A549 (cell line): ENCODE results near the gene XCR1. TPM values are rescaled to one million over a fixed set of nuclear protein-coding genes. Genes with fewer than 3 reads are reported as not detected.

Experiments used
- ATAC-seq, 2 experiments: fragments of 200-7000 bp in 1 of 2; fragments of >200 bp in 1 of 2; cut with Nextera tagmentation in 1 of 2; cut with Tn5 transposase in 1 of 2; 3 replicates each; pipeline versions ENCODE4 v1.8.0 to v1.9.1; 2018 to 2020; ENCODE audit warnings: mild to moderate bottlenecking in 1 of 2, moderate library complexity in 1 of 2
- CTCF ChIA-PET: fragments of 300-600 bp; sonication (Branson Sonifier 250); formaldehyde crosslinking; extraction: SDS; loops from one replicate; lab custom pipeline; 2021; ENCODE audit warnings: antibody characterized with exemption, inconsistent platforms; lab: Yijun Ruan, JAX
- POLR2A ChIA-PET: fragments of 350-600 bp; formaldehyde crosslinking; extraction: SDS; loops from one replicate; lab custom pipeline; 2021; ENCODE audit warnings: antibody characterized with exemption, inconsistent platforms; lab: Yijun Ruan, JAX
- DNase-seq, 2 experiments: peaks; one replicate each; pipeline versions ENCODE4 v3.0.0 to v3.0.0-alpha.2; 2011 to 2016; ENCODE audit warnings: low read depth in 1 of 2, low spot score in 1 of 2
- FAIRE-seq: peaks from 2 replicates; lab custom pipeline; 2011; peaks lifted over from hg19 to GRCh38; lab: Jason Lieb, UNC
- H3K27ac ChIP-seq, 2 experiments: fragments of >200 bp; sonication (Bioruptor Twin); formaldehyde crosslinking; 3 replicates each; pipeline ENCODE4 v1.5.1; 2016 to 2017
- H3K4me1 ChIP-seq: fragments of >200 bp; sonication (Bioruptor Twin); formaldehyde crosslinking; 3 replicates; pipeline ENCODE4 v1.6.1; 2016
- H3K4me2 ChIP-seq: fragments of >200 bp; sonication (Bioruptor Twin); formaldehyde crosslinking; 3 replicates; pipeline ENCODE4 v1.6.1; 2016
- H3K4me3 ChIP-seq: fragments of >200 bp; sonication (Bioruptor Twin); formaldehyde crosslinking; 3 replicates; pipeline ENCODE4 v1.5.1; 2016
- H3K9me3 ChIP-seq: fragments of >200 bp; sonication (Bioruptor Twin); formaldehyde crosslinking; 3 replicates; pipeline ENCODE4 v1.6.1; 2016
- CBX8 ChIP-seq: fragments of 200-600 bp; sonication (generic); IDR thresholded peaks from 2 replicates; pipeline ENCODE4 v1.6.1; 2016
- CEBPB ChIP-seq, 2 experiments: fragments of >200 bp in 1 of 2; sonication (Bioruptor Twin) in 1 of 2; formaldehyde crosslinking in 1 of 2; IDR thresholded peaks; 2 replicates each; pipeline ENCODE4 v1.6.1; 2012 to 2016
- CTCF ChIP-seq: fragments of >200 bp; sonication (Bioruptor Twin); formaldehyde crosslinking; IDR thresholded peaks from 3 replicates; pipeline ENCODE4 v1.5.1; 2016
- E2F6 ChIP-seq: IDR thresholded peaks from 2 replicates; pipeline ENCODE4 v1.6.1; 2012; ENCODE audit warnings: low read depth, borderline replicate concordance
- EHF ChIP-seq: fragments of 250-450 bp; sonication (Bioruptor Pico); IDR thresholded peaks from 2 replicates; pipeline ENCODE4 v1.5.0; 2020; ENCODE audit warnings: mild to moderate bottlenecking
- EHMT2 ChIP-seq: fragments of 200-600 bp; sonication (generic); IDR thresholded peaks from 2 replicates; pipeline ENCODE4 v1.6.1; 2016; ENCODE audit warnings: antibody characterized with exemption, low read depth, mild to moderate bottlenecking, moderate library complexity
- ESRRA ChIP-seq: fragments of 150-350 bp; IDR thresholded peaks from 2 replicates; pipeline ENCODE4 v1.6.1; 2014; ENCODE audit warnings: mild to moderate bottlenecking, low read length, borderline replicate concordance
- FOSB ChIP-seq: fragments of 250-450 bp; sonication (Bioruptor Pico); IDR thresholded peaks from 2 replicates; pipeline ENCODE4 v1.5.0; 2020; ENCODE audit warnings: mild to moderate bottlenecking, moderate library complexity
- KDM5A ChIP-seq: fragments of 200-600 bp; sonication (generic); IDR thresholded peaks from 2 replicates; pipeline ENCODE4 v1.6.1; 2016; ENCODE audit warnings: antibody characterized with exemption, mild to moderate bottlenecking
- MAFK ChIP-seq: fragments of 450-650 bp; IDR thresholded peaks from 2 replicates; pipeline ENCODE4 v1.6.1; 2014; ENCODE audit not compliant: partially characterized antibody
- NFE2L2 ChIP-seq: fragments of 150-350 bp; conservative IDR thresholded peaks from 2 replicates; pipeline ENCODE4 v1.6.1; 2014; ENCODE audit warnings: low read length
- PHF8 ChIP-seq: fragments of 200-600 bp; sonication (generic); IDR thresholded peaks from 2 replicates; pipeline ENCODE4 v1.6.1; 2016; ENCODE audit warnings: low read depth, mild to moderate bottlenecking, antibody characterized with exemption, moderate library complexity, borderline replicate concordance
- RCOR1 ChIP-seq: fragments of 150-350 bp; IDR thresholded peaks from 2 replicates; pipeline ENCODE4 v1.6.1; 2014; ENCODE audit warnings: antibody characterized with exemption, low read length, low read depth
- REST ChIP-seq: fragments of 200-600 bp; sonication (generic); IDR thresholded peaks from 2 replicates; pipeline ENCODE4 v1.6.1; 2016; ENCODE audit warnings: antibody characterized with exemption, mild to moderate bottlenecking, moderate library complexity
- RNF2 ChIP-seq: fragments of 200-600 bp; sonication (generic); IDR thresholded peaks from 2 replicates; pipeline ENCODE4 v1.6.1; 2016; ENCODE audit warnings: low read depth, mild to moderate bottlenecking, antibody characterized with exemption, moderate library complexity, borderline replicate concordance
- SMC3 ChIP-seq: fragments of >200 bp; sonication (Bioruptor Twin); formaldehyde crosslinking; IDR thresholded peaks from 3 replicates; pipeline ENCODE4 v1.6.1; 2018; ENCODE audit warnings: inconsistent platforms
- TFCP2L1 ChIP-seq: fragments of 250-450 bp; sonication (Bioruptor Pico); IDR thresholded peaks from 2 replicates; pipeline ENCODE4 v1.5.0; 2021; ENCODE audit warnings: mild to moderate bottlenecking
- USF2 ChIP-seq: fragments of 450-650 bp; IDR thresholded peaks from 2 replicates; pipeline ENCODE4 v1.6.1; 2014; ENCODE audit warnings: antibody characterized with exemption
- ZSCAN20 ChIP-seq: fragments of 250-450 bp; sonication (Bioruptor Pico); IDR thresholded peaks from 2 replicates; pipeline ENCODE4 v1.8.0; 2022; ENCODE audit warnings: mild to moderate bottlenecking, moderate library complexity
- WGBS: methylation state at CpG from one replicate; pipeline ENCODE4 v1.1.6; 2017; ENCODE audit errors: missing lambda C conversion rate; 5-methylcytosine and 5-hydroxymethylcytosine counted together
- polyA plus RNA-seq, 4 experiments: library from polyadenylated mRNA; depleted of rRNA in 3 of 4; stranded (reverse); fragments of >200 nt; fragmentation: RNase III in 1 of 4; extraction: RNeasy Plus Mini Kit Qiagen cat#74134 plus additional on column Dnase treatment in 1 of 4; gene quantifications; 2 replicates in 3 of 4; 3 replicates in 1 of 4; pipeline ENCODE4 v1.2.3, GENCODE V29; 2011 to 2017

The XCR1 gene
- polyA plus RNA-seq, 2 of the 4 experiments (the other 2 are of a cell fraction): not detected

- H3K4me3 ChIP-seq: no peak overlapping the region
- DNase-seq: no peak
- no peak overlapping the region for H3K4me2 ChIP-seq
- ChIA-PET CTCF (interaction anchor here (7.5 kb wide), 1 partner anchor 17 kb away, joined by 53 read pairs; no protein-coding TSS in a partner anchor), POLR2A (no interaction called here)
- no peak for FAIRE-seq
- H3K9me3 ChIP-seq: no peaks in the 10 kb centered on the region
- WGBS: 41% methylated on average over 3 of the region's 3 CpGs
- ATAC-seq: no peak
- TF ChIP-seq MAFK (peak; percentile 68), REST (no peak), CBX8 (no peak), EHF (CRISPR knock-in tag) (no peak)
- no peaks in the 10 kb centered on the region for H3K4me1 ChIP-seq
- H3K27ac ChIP-seq: no peak overlapping the region
Measured at GRCh38 chr3:46061887-46062286, 34.6 kb upstream of the XCR1 start.

- H3K4me1 ChIP-seq: no peaks in the 10 kb centered on the region
- DNase-seq: no peak
- H3K4me3 ChIP-seq: no peak overlapping the region
- no peak overlapping the region for H3K27ac ChIP-seq
- WGBS: 19% methylated on average over 2 of the region's 3 CpGs
- ChIA-PET POLR2A (no interaction called here), CTCF (no interaction called here)
- no peak overlapping the region for H3K4me2 ChIP-seq
- no peaks in the 10 kb centered on the region for H3K9me3 ChIP-seq
- FAIRE-seq: no peak
- TF ChIP-seq ZSCAN20: no peak
- no peak for TF ChIP-seq SMC3
- no peak for TF ChIP-seq CEBPB (IDR thresholded peaks at IDR 0.05)
- TF ChIP-seq E2F6: no peak
- no peak for TF ChIP-seq RNF2
- TF ChIP-seq EHMT2: no peak
- TF ChIP-seq NFE2L2: no peak
- no peak for TF ChIP-seq FOSB
- no peak for TF ChIP-seq ESRRA
- TF ChIP-seq RCOR1: no peak
- TF ChIP-seq TFCP2L1 (CRISPR knock-in tag): no peak
- TF ChIP-seq USF2: no peak
- TF ChIP-seq KDM5A: no peak
- TF ChIP-seq CTCF: no peak
- no peak for TF ChIP-seq PHF8
- no peak for ATAC-seq
Measured at GRCh38 chr3:46061108-46061720, 33.9 kb upstream of the XCR1 start.
